ENCODE results near the gene GKN1.

GKN1 gene

DNA sequence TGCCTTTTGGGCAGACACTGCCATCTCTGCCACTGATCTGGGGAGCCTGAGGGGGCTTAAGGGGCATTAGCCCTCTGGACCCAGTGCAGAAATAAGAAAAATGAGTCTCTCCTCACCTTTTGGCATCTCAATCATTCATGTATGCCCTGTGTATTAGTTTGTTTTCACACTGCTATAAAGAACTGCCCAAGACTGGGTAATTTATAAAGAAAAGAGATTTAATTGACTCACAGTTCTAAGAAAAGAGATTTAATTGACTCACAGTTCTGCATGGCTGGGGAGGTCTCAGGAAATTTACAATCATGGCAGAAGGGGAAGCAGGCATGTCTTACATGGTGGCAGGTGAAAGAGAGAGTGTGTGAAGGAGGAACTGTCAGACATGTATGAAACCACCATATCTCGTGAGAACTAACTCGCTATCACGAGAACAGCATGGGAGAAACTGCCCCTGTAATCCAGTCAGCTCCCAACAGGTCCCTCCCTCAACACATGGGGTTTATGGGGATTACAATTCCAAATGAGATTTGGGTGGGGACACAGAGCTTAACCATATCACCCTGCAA is 43.2 kb upstream of the GKN1 start:
- Histone ChIP-seq H2AFZ (ENCODE audit: low read length) (no peak overlapping the region), H3K9me2 (replicated peaks; ENCODE audit: low read depth, low read length) (no peaks in the 10 kb centered on the region), H3K79me2 (ENCODE audit: insufficient read depth, low read length) (no peaks in the 10 kb centered on the region), H4K20me1 (ENCODE audit: insufficient read depth, low read length, poor library complexity, severe bottlenecking) (no peaks in the 10 kb centered on the region), H3K9ac (ENCODE audit: low read depth, low read length, poor library complexity, severe bottlenecking) (no peak overlapping the region), H3K4me3 (ENCODE audit: low read length, poor library complexity, severe bottlenecking) (no peak overlapping the region), H3K4me1 (ENCODE audit: insufficient read depth, low read length, poor library complexity, severe bottlenecking) (no peaks in the 10 kb centered on the region), H3F3A (ENCODE audit: low read depth) (no peaks in the 10 kb centered on the region), H3K9me3 (ENCODE audit: insufficient read depth, low read depth, low read length) (no peaks in the 10 kb centered on the region), H3K4me2 (ENCODE audit: low read depth, low read length, poor library complexity, severe bottlenecking) (no peak overlapping the region), H3K27me3 (ENCODE audit: insufficient read depth, low read length, poor library complexity, severe bottlenecking) (no peaks in the 10 kb centered on the region), H3K36me3 (ENCODE audit: insufficient read depth, low read length) (no peaks in the 10 kb centered on the region)
- no peak for TF ChIP-seq EZH2phosphoT487 (IDR thresholded peaks at IDR 0.05; ENCODE audit: borderline replicate concordance)
- TF ChIP-seq, protein P1, sequence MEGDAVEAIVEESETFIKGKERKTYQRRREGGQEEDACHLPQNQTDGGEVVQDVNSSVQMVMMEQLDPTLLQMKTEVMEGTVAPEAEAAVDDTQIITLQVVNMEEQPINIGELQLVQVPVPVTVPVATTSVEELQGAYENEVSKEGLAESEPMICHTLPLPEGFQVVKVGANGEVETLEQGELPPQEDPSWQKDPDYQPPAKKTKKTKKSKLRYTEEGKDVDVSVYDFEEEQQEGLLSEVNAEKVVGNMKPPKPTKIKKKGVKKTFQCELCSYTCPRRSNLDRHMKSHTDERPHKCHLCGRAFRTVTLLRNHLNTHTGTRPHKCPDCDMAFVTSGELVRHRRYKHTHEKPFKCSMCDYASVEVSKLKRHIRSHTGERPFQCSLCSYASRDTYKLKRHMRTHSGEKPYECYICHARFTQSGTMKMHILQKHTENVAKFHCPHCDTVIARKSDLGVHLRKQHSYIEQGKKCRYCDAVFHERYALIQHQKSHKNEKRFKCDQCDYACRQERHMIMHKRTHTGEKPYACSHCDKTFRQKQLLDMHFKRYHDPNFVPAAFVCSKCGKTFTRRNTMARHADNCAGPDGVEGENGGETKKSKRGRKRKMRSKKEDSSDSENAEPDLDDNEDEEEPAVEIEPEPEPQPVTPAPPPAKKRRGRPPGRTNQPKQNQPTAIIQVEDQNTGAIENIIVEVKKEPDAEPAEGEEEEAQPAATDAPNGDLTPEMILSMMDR (conservative IDR thresholded peaks at IDR 0.05; ENCODE audit: low read length), result no peak

DNA sequence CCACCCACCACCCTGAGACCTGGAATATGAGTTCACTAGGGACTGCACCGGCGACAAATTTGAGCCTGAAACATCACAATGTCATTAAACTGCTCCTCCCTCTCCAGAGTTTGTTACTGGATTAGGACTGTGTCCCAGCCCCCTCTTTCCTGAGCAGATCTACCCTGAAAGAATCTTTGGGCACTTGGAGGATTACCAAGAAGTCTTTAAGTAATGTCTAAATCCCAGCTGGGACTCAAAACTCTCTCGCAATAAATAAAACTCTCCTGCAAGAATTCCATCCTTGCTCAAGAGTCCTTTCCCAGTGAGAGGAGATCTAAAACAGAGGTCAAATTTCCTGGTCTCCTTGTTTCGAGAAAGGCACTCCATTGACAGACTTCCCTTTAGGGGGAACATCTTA is 42.6 kb upstream of the GKN1 start:
- Histone ChIP-seq H3K36me3 (ENCODE audit: insufficient read depth, low read length) (no peaks in the 10 kb centered on the region), H3F3A (ENCODE audit: low read depth) (no peaks in the 10 kb centered on the region), H3K79me2 (ENCODE audit: insufficient read depth, low read length) (no peaks in the 10 kb centered on the region), H3K4me3 (ENCODE audit: low read length, poor library complexity, severe bottlenecking) (no peak overlapping the region), H3K9me2 (replicated peaks; ENCODE audit: low read depth, low read length) (no peaks in the 10 kb centered on the region), H2AFZ (ENCODE audit: low read length) (no peak overlapping the region), H3K9me3 (ENCODE audit: insufficient read depth, low read depth, low read length) (no peaks in the 10 kb centered on the region), H3K9ac (ENCODE audit: low read depth, low read length, poor library complexity, severe bottlenecking) (no peak overlapping the region), H3K4me1 (ENCODE audit: insufficient read depth, low read length, poor library complexity, severe bottlenecking) (no peaks in the 10 kb centered on the region), H3K27me3 (ENCODE audit: insufficient read depth, low read length, poor library complexity, severe bottlenecking) (no peaks in the 10 kb centered on the region), H4K20me1 (ENCODE audit: insufficient read depth, low read length, poor library complexity, severe bottlenecking) (no peaks in the 10 kb centered on the region), H3K4me2 (ENCODE audit: low read depth, low read length, poor library complexity, severe bottlenecking) (no peak overlapping the region)
- TF ChIP-seq, protein P1 (conservative IDR thresholded peaks at IDR 0.05; ENCODE audit: low read length), result no peak
- TF ChIP-seq EZH2phosphoT487 (IDR thresholded peaks at IDR 0.05; ENCODE audit: borderline replicate concordance), result no peak

DNA sequence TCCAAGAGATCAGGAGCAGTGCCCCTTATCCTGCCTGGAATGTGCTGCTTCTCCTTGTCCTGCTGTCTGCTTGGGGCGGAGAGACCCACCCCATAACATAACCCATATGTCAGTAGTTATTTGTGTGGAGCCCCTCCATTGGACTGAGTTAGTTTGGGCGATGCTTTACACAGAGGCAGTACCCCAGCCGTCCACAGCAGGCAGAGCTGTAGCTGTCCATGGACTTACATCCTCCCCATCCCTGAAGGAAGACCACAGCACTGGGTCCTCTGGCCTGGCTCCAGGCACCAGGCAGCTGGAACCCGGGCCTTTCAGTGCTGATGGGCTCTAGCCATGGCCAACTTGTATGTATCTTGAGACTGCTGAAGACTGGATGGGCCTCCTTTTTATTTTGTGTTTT is 42.0 kb upstream of the GKN1 start:
- no peaks in the 10 kb centered on the region for H4K20me1 ChIP-seq (ENCODE audit: insufficient read depth, low read length, poor library complexity, severe bottlenecking)
- no peaks in the 10 kb centered on the region for H3K27me3 ChIP-seq (ENCODE audit: insufficient read depth, low read length, poor library complexity, severe bottlenecking)
- H3F3A ChIP-seq (ENCODE audit: low read depth), result no peaks in the 10 kb centered on the region
- H3K4me3 ChIP-seq (ENCODE audit: low read length, poor library complexity, severe bottlenecking), result no peak overlapping the region
- H3K4me2 ChIP-seq (ENCODE audit: low read depth, low read length, poor library complexity, severe bottlenecking), result no peak overlapping the region
- H3K79me2 ChIP-seq (ENCODE audit: insufficient read depth, low read length), result no peaks in the 10 kb centered on the region
- H3K4me1 ChIP-seq (ENCODE audit: insufficient read depth, low read length, poor library complexity, severe bottlenecking), result no peaks in the 10 kb centered on the region
- no peak overlapping the region for H2AFZ ChIP-seq (ENCODE audit: low read length)
- no peaks in the 10 kb centered on the region for H3K36me3 ChIP-seq (ENCODE audit: insufficient read depth, low read length)
- TF ChIP-seq, protein P1 (conservative IDR thresholded peaks at IDR 0.05; ENCODE audit: low read length), result no peak
- no peaks in the 10 kb centered on the region for H3K9me2 ChIP-seq (replicated peaks; ENCODE audit: low read depth, low read length)
- H3K9ac ChIP-seq (ENCODE audit: low read depth, low read length, poor library complexity, severe bottlenecking), result no peak overlapping the region
- no peaks in the 10 kb centered on the region for H3K9me3 ChIP-seq (ENCODE audit: insufficient read depth, low read depth, low read length)

Data from Loucy (cell line).